Measurements from ENCODE around the gene MEMO1.
"Not testable (repeated sequence)": the region's sequence is repeated elsewhere in the genome, so short reads cannot be mapped to it uniquely, and the experiment has no call there.

DNA sequence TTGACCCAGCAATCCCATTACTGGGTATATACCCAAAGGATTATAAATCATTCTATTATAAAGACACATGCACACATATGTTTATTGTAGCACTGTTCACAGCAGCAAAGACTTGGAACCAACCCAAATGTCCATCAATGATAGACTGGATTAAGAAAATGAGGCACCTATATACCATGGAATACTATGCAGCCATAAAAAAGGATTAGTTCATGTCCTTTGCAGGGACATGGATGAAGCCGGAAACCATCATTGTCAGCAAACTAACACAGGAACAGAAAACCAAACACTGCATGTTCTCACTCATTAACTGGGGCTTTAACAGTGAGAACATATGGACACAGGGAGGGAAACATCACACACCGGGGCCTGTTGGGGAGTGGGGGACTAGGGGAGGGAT lies 110.7 kb downstream of the MEMO1 start:
- not testable (repeated sequence) for TF ChIP-seq RAD21 (IDR thresholded peaks at IDR 0.05); CTCF (IDR thresholded peaks at IDR 0.05; ENCODE audit: low read depth, low read length, missing input control); YY1 (IDR thresholded peaks at IDR 0.05); MAX (IDR thresholded peaks at IDR 0.05); SP1 (IDR thresholded peaks at IDR 0.05); TAF1 (conservative IDR thresholded peaks at IDR 0.05); ZBTB33 (IDR thresholded peaks at IDR 0.05)

Measured in liver (tissue), 3 donors.